ENCODE measurements around the gene SMIM27.

- TF ChIP-seq CTCF (IDR thresholded peaks at IDR 0.05) (peak; percentile 85), JUN (CRISPR knock-in tag; IDR thresholded peaks at IDR 0.05) (no peak), FOXP1 (CRISPR knock-in tag; IDR thresholded peaks at IDR 0.05; ENCODE audit: borderline replicate concordance) (no peak), FOXK1 (CRISPR knock-in tag; IDR thresholded peaks at IDR 0.05) (no peak)
Measured at GRCh38 chr9:32579706-32580331, 27.7 kb downstream of the SMIM27 start.

All from WTC11 (cell line).